Fibroblast of lung (primary cell): ENCODE measurements around the gene MRPL14. TPM values are rescaled to one million over a fixed set of nuclear protein-coding genes. Genes with fewer than 3 reads are reported as not detected.

Experiments used
- DNase-seq, 2 donors: peaks; one replicate each; pipeline versions ENCODE4 v3.0.0 to v3.0.0-alpha.2; 2010; ENCODE audit warnings: low read depth in 2 of 2
- H2AFZ ChIP-seq: 2 replicates; pipeline ENCODE4 v1.5.1; 2012; ENCODE audit warnings: low read length, control low read depth, inconsistent platforms
- H3K27ac ChIP-seq: 2 replicates; pipeline ENCODE4 v1.5.1; 2011; ENCODE audit warnings: low read length, control low read depth; ENCODE audit not compliant: insufficient read depth
- H3K27me3 ChIP-seq: 2 replicates; pipeline ENCODE4 v1.5.1; 2011; ENCODE audit warnings: mild to moderate bottlenecking, low read length; ENCODE audit not compliant: control insufficient read depth, insufficient read depth
- H3K36me3 ChIP-seq: 2 replicates; pipeline ENCODE4 v1.5.1; 2011; ENCODE audit warnings: low read length; ENCODE audit not compliant: control insufficient read depth, insufficient read depth
- H3K4me1 ChIP-seq: 2 replicates; pipeline ENCODE4 v1.5.1; 2011; ENCODE audit warnings: low read length; ENCODE audit not compliant: control insufficient read depth, insufficient read depth; ENCODE audit errors: extremely low read depth
- H3K4me2 ChIP-seq: 2 replicates; pipeline ENCODE4 v1.5.1; 2011; ENCODE audit warnings: low read length, control low read depth; ENCODE audit not compliant: insufficient read depth; ENCODE audit errors: extremely low read depth
- H3K4me3 ChIP-seq, 4 experiments: fragments of 200-600 bp in 1 of 4; sonication (generic) in 1 of 4; replicated peaks in 1 of 4; 2 replicates each; pipeline ENCODE4 v1.5.1; 2011 to 2016; ENCODE audit warnings: low read length in 4 of 4, low read depth in 3 of 4, mild to moderate bottlenecking in 3 of 4, control low read depth in 2 of 4, inconsistent platforms in 1 of 4, mixed read lengths in 1 of 4; ENCODE audit not compliant: insufficient read depth in 1 of 4; ENCODE audit errors: control extremely low read depth in 1 of 4
- H3K79me2 ChIP-seq: 2 replicates; pipeline ENCODE4 v1.5.1; 2012; ENCODE audit warnings: mild to moderate bottlenecking, low read length, inconsistent platforms; ENCODE audit not compliant: control insufficient read depth, insufficient read depth
- H3K9ac ChIP-seq: 2 replicates; pipeline ENCODE4 v1.5.1; 2011; ENCODE audit warnings: mild to moderate bottlenecking, low read length, control low read depth; ENCODE audit not compliant: insufficient read depth
- H3K9me3 ChIP-seq: 2 replicates; pipeline ENCODE4 v1.5.1; 2012; ENCODE audit warnings: low read depth, low read length; ENCODE audit not compliant: control insufficient read depth, insufficient read depth
- H4K20me1 ChIP-seq: 2 replicates; pipeline ENCODE4 v1.5.1; 2011; ENCODE audit warnings: low read length; ENCODE audit not compliant: control insufficient read depth, insufficient read depth; ENCODE audit errors: extremely low read depth
- EZH2 ChIP-seq: IDR thresholded peaks from 2 replicates; pipeline ENCODE4 v1.5.1; 2012; ENCODE audit warnings: low read length, control low read depth, mild to moderate bottlenecking; ENCODE audit errors: missing control alignments
- polyA plus RNA-seq, 2 donors: library from polyadenylated mRNA; depleted of rRNA in 1 of 2; stranded (reverse) in 1 of 2; unstranded in 1 of 2; fragments of >200 nt; gene quantifications; 2 replicates each; pipeline ENCODE4 v1.2.1, GENCODE V29; 2011 to 2012; ENCODE audit warnings: missing spikeins in 1 of 2
- total RNA-seq: library from RNA; depleted of rRNA; stranded (reverse); fragments of >200 nt; gene quantifications from 2 replicates; pipeline ENCODE4 v1.2.1, GENCODE V29; 2014
- TF ChIP-seq, protein P1 (sequence below), 2 donors: IDR thresholded peaks in 1 of 2; conservative IDR thresholded peaks in 1 of 2; 1 replicate in 1 of 2; 2 replicates in 1 of 2; pipeline ENCODE4 v1.5.1; 2011 to 2012; ENCODE audit warnings: low read length in 2 of 2, control low read depth in 1 of 2, inconsistent platforms in 1 of 2, low read depth in 1 of 2, mild to moderate bottlenecking in 1 of 2

MRPL14 gene
- total and polyA plus RNA-seq, 2 donors (not counting 1 experiment from before 2014, with no cell fraction given): 36.2 to 60.6 TPM

- peak; percentile 46 to 56 for DNase-seq
- TF ChIP-seq, protein P1, sequence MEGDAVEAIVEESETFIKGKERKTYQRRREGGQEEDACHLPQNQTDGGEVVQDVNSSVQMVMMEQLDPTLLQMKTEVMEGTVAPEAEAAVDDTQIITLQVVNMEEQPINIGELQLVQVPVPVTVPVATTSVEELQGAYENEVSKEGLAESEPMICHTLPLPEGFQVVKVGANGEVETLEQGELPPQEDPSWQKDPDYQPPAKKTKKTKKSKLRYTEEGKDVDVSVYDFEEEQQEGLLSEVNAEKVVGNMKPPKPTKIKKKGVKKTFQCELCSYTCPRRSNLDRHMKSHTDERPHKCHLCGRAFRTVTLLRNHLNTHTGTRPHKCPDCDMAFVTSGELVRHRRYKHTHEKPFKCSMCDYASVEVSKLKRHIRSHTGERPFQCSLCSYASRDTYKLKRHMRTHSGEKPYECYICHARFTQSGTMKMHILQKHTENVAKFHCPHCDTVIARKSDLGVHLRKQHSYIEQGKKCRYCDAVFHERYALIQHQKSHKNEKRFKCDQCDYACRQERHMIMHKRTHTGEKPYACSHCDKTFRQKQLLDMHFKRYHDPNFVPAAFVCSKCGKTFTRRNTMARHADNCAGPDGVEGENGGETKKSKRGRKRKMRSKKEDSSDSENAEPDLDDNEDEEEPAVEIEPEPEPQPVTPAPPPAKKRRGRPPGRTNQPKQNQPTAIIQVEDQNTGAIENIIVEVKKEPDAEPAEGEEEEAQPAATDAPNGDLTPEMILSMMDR (conservative IDR thresholded peaks at IDR 0.05 in 1 of 2, IDR thresholded peaks at IDR 0.05 in 1 of 2; ENCODE audit: low read depth in 1 of 2, low read length in 2 of 2): peak; percentile 86 to 91
- TF ChIP-seq EZH2: no peak
- peaks cover 11% of the 10 kb centered on the region for H3K36me3 ChIP-seq
- no peak overlapping the region for H3K27ac ChIP-seq
- no peak overlapping the region for H3K4me2 ChIP-seq
- H3K27me3 ChIP-seq: no peaks in the 10 kb centered on the region
- no peaks in the 10 kb centered on the region for H3K79me2 ChIP-seq
- no peak overlapping the region for H3K4me3 ChIP-seq
- H2AFZ ChIP-seq: no peak overlapping the region
- no peaks in the 10 kb centered on the region for H4K20me1 ChIP-seq
- no peaks in the 10 kb centered on the region for H3K4me1 ChIP-seq
- no peak overlapping the region for H3K9ac ChIP-seq
- no peaks in the 10 kb centered on the region for H3K9me3 ChIP-seq
Measured at GRCh38 chr6:44151348-44152108, 24.3 kb upstream of the MRPL14 start.

DNA sequence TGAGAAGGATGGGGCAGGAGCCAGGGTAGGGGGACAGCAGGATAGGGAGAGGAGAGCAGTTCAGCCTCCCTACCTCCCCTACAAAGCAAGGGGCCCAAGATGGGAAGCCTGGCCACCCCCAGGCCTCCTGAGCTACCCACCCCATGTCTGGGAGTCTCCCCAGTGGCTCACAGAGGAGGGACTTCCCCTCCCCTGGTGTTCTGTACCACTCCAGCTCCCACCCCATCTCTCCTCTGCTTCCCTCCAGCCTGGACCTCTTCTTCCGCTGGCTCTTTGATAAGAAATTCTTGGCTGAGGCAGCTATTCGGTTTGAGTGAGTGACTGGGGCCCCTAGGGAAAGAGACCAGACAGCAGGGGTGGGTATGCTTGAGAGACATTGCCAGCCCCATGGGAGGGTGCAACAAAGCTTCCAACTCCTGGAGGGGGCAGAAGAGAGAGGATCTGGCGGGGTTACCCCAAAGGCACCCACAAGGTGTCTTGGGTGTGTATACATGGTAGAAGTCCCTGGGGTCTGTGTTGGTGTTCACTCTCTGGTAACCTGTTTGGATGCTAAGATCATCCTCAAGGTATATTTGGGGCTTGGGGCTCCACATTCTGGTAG lies 23.2 kb upstream of the MRPL14 start:
- no peak overlapping the region for H3K4me3 ChIP-seq
- TF ChIP-seq, protein P1 (conservative IDR thresholded peaks at IDR 0.05 in 1 of 2, IDR thresholded peaks at IDR 0.05 in 1 of 2; ENCODE audit: low read depth in 1 of 2, low read length in 2 of 2): no peak
- no peak for TF ChIP-seq EZH2
- no peak overlapping the region for H2AFZ ChIP-seq
- H3K27me3 ChIP-seq: no peaks in the 10 kb centered on the region
- H3K4me2 ChIP-seq: no peak overlapping the region
- no peaks in the 10 kb centered on the region for H3K79me2 ChIP-seq
- DNase-seq: no peak
- H3K36me3 ChIP-seq: peaks cover 11% of the 10 kb centered on the region
- no peak overlapping the region for H3K27ac ChIP-seq
- H4K20me1 ChIP-seq: no peaks in the 10 kb centered on the region
- no peaks in the 10 kb centered on the region for H3K9me3 ChIP-seq
- H3K9ac ChIP-seq: no peak overlapping the region
- no peaks in the 10 kb centered on the region for H3K4me1 ChIP-seq

- H3K27ac ChIP-seq: no peak overlapping the region
- no peak overlapping the region for H2AFZ ChIP-seq
- no peak for DNase-seq
- H3K9ac ChIP-seq: no peak overlapping the region
- H3K9me3 ChIP-seq: no peaks in the 10 kb centered on the region
- no peaks in the 10 kb centered on the region for H3K27me3 ChIP-seq
- H3K36me3 ChIP-seq: peaks cover 11% of the 10 kb centered on the region
- H3K4me1 ChIP-seq: no peaks in the 10 kb centered on the region
- no peak overlapping the region for H3K4me2 ChIP-seq
- no peaks in the 10 kb centered on the region for H4K20me1 ChIP-seq
- TF ChIP-seq, protein P1 (conservative IDR thresholded peaks at IDR 0.05 in 1 of 2, IDR thresholded peaks at IDR 0.05 in 1 of 2; ENCODE audit: low read depth in 1 of 2, low read length in 2 of 2): no peak
- no peak for TF ChIP-seq EZH2
- H3K79me2 ChIP-seq: no peaks in the 10 kb centered on the region
- no peak overlapping the region for H3K4me3 ChIP-seq
Measured at GRCh38 chr6:44149369-44150012, 22.2 kb upstream of the MRPL14 start.
